Measurements from ENCODE around the gene CDHR1. TPM values are rescaled to one million over a fixed set of nuclear protein-coding genes. Genes with fewer than 3 reads are reported as not detected.

The CDHR1 gene
- total and polyA plus RNA-seq, 2 experiments from 2014 or later: 3.2 to 6.6 TPM

- no peaks in the 10 kb centered on the region for H3K79me2 ChIP-seq (replicated peaks; ENCODE audit: insufficient read depth)
- no peaks in the 10 kb centered on the region for H3K36me3 ChIP-seq (ENCODE audit: insufficient read depth)
- DNase-seq (ENCODE audit: low spot score) (no peak), ATAC-seq (no peak)
- Mint-ChIP-seq H3K4me1 (no peaks in the 10 kb centered on the region; the same call in 1 of the 3 replicates), H3K27me3 (ENCODE audit: insufficient read depth, low read depth, poor library complexity) (peaks cover 13% of the 10 kb centered on the region), H3K9me3 (no peaks in the 10 kb centered on the region), H3K36me3 (ENCODE audit: low read depth) (no peaks in the 10 kb centered on the region), H3K4me3 (no peak overlapping the region), H3K27ac (no peak overlapping the region)
- no peak overlapping the region for H3K4me3 ChIP-seq
- H3F3A ChIP-seq (replicated peaks; ENCODE audit: low read depth): no peaks in the 10 kb centered on the region
- no peak for TF ChIP-seq EZH2phosphoT487 (IDR thresholded peaks at IDR 0.05; ENCODE audit: unreplicated experiment)
- no peaks in the 10 kb centered on the region for H3K9me2 ChIP-seq (ENCODE audit: insufficient read depth)
- no peaks in the 10 kb centered on the region; the same call in 1 of the 2 replicates for H3K4me1 ChIP-seq (ENCODE audit: insufficient read depth)
- no peak overlapping the region for H3K4me2 ChIP-seq
- peak overlapping the region; percentile 95 for H2AFZ ChIP-seq
- H3K27ac ChIP-seq (ENCODE audit: low read depth): no peak overlapping the region
- no peaks in the 10 kb centered on the region for H4K20me1 ChIP-seq (replicated peaks; ENCODE audit: insufficient read depth)
- H3K27me3 ChIP-seq (ENCODE audit: insufficient read depth): peaks cover 9% of the 10 kb centered on the region
Measured at GRCh38 chr10:84257343-84258020, 63.1 kb downstream of the CDHR1 start.

GRCh38 chr10:84258034-84258695 lies 63.8 kb downstream of the CDHR1 start:
- no peak overlapping the region for H2AFZ ChIP-seq
- Mint-ChIP-seq H3K9me3 (no peaks in the 10 kb centered on the region), H3K36me3 (ENCODE audit: low read depth) (no peaks in the 10 kb centered on the region), H3K4me1 (no peaks in the 10 kb centered on the region; the same call in 1 of the 3 replicates), H3K27ac (no peak overlapping the region), H3K4me3 (no peak overlapping the region), H3K27me3 (ENCODE audit: insufficient read depth, low read depth, poor library complexity) (peaks cover 10% of the 10 kb centered on the region)
- H3K9me2 ChIP-seq (ENCODE audit: insufficient read depth): no peaks in the 10 kb centered on the region
- H3K79me2 ChIP-seq (replicated peaks; ENCODE audit: insufficient read depth): no peaks in the 10 kb centered on the region
- H3K4me2 ChIP-seq: no peak overlapping the region
- H3K4me3 ChIP-seq: no peak overlapping the region
- no peaks in the 10 kb centered on the region for H3K36me3 ChIP-seq (ENCODE audit: insufficient read depth)
- no peaks in the 10 kb centered on the region for H4K20me1 ChIP-seq (replicated peaks; ENCODE audit: insufficient read depth)
- peaks cover 9% of the 10 kb centered on the region for H3K27me3 ChIP-seq (ENCODE audit: insufficient read depth)
- no peak overlapping the region for H3K27ac ChIP-seq (ENCODE audit: low read depth)
- H3F3A ChIP-seq (replicated peaks; ENCODE audit: low read depth): no peaks in the 10 kb centered on the region
- no peaks in the 10 kb centered on the region; the same call in 1 of the 2 replicates for H3K4me1 ChIP-seq (ENCODE audit: insufficient read depth)
- ATAC-seq: no peak
- no peak for DNase-seq (ENCODE audit: low spot score)
- no peak for TF ChIP-seq POLR2AphosphoS5 (IDR thresholded peaks at IDR 0.05; ENCODE audit: low read depth)
- no peak for TF ChIP-seq ZNF331 (CRISPR knock-in tag; IDR thresholded peaks at IDR 0.05; ENCODE audit: low read depth)
- TF ChIP-seq ZNF114 (CRISPR knock-in tag; IDR thresholded peaks at IDR 0.05): no peak
- no peak for TF ChIP-seq EZH2 (IDR thresholded peaks at IDR 0.05; ENCODE audit: low read depth, unreplicated experiment)
- TF ChIP-seq NANOG (IDR thresholded peaks at IDR 0.05; ENCODE audit: borderline replicate concordance): no peak
- TF ChIP-seq CREB1 (CRISPR knock-in tag; IDR thresholded peaks at IDR 0.05; ENCODE audit: low read depth): no peak
- no peak for TF ChIP-seq ZNF462 (CRISPR knock-in tag; IDR thresholded peaks at IDR 0.05)
- TF ChIP-seq CTCF (conservative IDR thresholded peaks at IDR 0.05; ENCODE audit: low read depth in 2 of 2): no peak
- no peak for TF ChIP-seq EZH2phosphoT487 (IDR thresholded peaks at IDR 0.05; ENCODE audit: unreplicated experiment)
- no peak for TF ChIP-seq STAT1 (IDR thresholded peaks at IDR 0.05; ENCODE audit: unreplicated experiment)
- TF ChIP-seq ETS1 (IDR thresholded peaks at IDR 0.05): no peak

Measured in GM23338 (cell line).